ENCODE data around the gene DTD1.

Gene DTD1

DNA sequence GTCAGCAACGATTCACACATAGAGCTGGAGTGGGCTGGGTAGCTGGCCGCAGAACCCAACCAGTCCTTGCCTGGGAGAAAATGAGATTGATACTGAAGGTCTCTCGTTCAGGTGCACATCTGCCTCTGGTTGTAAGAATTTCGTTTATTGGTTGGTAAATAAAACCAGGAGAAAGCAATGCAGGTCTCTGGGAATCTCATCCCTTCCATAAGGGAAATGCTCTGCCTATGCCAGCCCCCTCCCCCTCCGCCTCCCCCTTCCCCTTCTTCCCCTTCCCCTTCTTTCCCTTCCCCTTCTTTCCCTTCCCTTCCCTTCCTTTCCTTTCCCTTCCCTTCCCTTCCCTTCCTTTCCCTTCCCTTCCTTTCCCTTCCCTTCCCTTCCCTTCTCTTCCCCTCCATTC lies 107.3 kb downstream of the DTD1 start:
- Mint-ChIP-seq H3K9me3 (no peaks in the 10 kb centered on the region), H3K36me3 (peaks cover 15% of the 10 kb centered on the region), H3K27ac (no peak overlapping the region), H3K27me3 (no peaks in the 10 kb centered on the region), H3K4me1 (no peaks in the 10 kb centered on the region), H3K4me3 (no peak overlapping the region)
- no peak for ATAC-seq

GRCh38 chr20:18698735-18699380 lies 111.0 kb downstream of the DTD1 start:
- Mint-ChIP-seq H3K27me3 (no peaks in the 10 kb centered on the region), H3K4me3 (no peak overlapping the region), H3K36me3 (peaks cover 24% of the 10 kb centered on the region), H3K9me3 (no peaks in the 10 kb centered on the region), H3K4me1 (peaks cover 7% of the 10 kb centered on the region), H3K27ac (no peak overlapping the region)
- ATAC-seq, result no peak

- Mint-ChIP-seq H3K27me3 (no peaks in the 10 kb centered on the region), H3K36me3 (peaks cover 24% of the 10 kb centered on the region), H3K4me1 (peaks cover 7% of the 10 kb centered on the region), H3K9me3 (no peaks in the 10 kb centered on the region), H3K27ac (no peak overlapping the region), H3K4me3 (no peak overlapping the region)
- ATAC-seq, result no peak
Observed at GRCh38 chr20:18701969-18702368, 114.1 kb downstream of the DTD1 start.

DNA sequence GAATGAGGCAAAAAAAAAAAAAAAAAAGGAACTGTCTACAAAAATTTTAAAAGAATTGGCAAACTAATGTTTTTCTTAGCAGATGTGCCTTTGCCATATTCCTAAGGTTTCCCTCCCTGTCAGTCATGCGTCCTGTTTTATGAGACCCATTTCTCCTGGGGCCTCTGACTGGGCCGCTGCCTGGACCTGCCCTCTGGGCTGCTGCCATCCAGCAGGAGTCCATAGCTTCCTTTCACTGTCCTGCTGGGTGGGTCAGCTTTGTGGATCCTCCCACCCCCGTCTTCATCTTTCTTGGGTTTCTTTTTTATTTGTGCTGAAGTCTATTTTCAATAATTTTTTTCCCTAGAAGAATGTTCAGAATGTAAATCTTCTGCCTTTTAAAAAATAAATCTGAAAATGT lies 114.9 kb downstream of the DTD1 start:
- Mint-ChIP-seq H3K4me3 (no peak overlapping the region), H3K4me1 (peaks cover 7% of the 10 kb centered on the region), H3K36me3 (peaks cover 26% of the 10 kb centered on the region), H3K27me3 (no peaks in the 10 kb centered on the region), H3K27ac (no peak overlapping the region), H3K9me3 (no peaks in the 10 kb centered on the region)
- no peak for ATAC-seq

DNA sequence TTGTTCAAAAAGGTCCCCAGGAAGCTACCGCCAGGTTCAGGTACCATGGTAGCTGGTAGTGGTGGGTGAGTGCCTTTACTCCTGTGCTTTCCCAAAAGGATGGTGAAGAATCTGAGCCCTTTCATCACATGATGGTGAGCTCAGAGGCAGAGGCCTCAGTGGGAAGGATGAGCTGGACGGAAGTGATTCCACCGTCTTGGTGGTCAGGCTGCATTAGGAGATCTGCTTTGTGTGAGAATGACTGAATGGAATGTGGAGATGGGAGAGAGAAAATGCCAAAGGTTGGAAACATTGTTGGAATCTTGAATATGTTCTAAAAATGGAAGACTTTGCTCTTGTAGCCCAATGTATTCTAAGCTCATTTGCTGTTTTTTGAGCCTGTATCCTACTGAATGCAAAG lies 117.6 kb downstream of the DTD1 start:
- no peaks in the 10 kb centered on the region for H3K27me3 Mint-ChIP-seq
- no peaks in the 10 kb centered on the region for H3K9me3 Mint-ChIP-seq
- peaks cover 7% of the 10 kb centered on the region for H3K4me1 Mint-ChIP-seq
- no peak for ATAC-seq
- H3K27ac Mint-ChIP-seq, result no peak overlapping the region
- H3K4me3 Mint-ChIP-seq, result no peak overlapping the region
- H3K36me3 Mint-ChIP-seq, result peaks cover 13% of the 10 kb centered on the region

- Mint-ChIP-seq H3K9me3 (no peaks in the 10 kb centered on the region), H3K4me1 (peaks cover 8% of the 10 kb centered on the region), H3K27ac (no peak overlapping the region), H3K27me3 (no peaks in the 10 kb centered on the region), H3K36me3 (peaks cover 14% of the 10 kb centered on the region), H3K4me3 (no peak overlapping the region)
- no peak for ATAC-seq
Observed at GRCh38 chr20:18705910-18706309, 118.1 kb downstream of the DTD1 start.

DNA sequence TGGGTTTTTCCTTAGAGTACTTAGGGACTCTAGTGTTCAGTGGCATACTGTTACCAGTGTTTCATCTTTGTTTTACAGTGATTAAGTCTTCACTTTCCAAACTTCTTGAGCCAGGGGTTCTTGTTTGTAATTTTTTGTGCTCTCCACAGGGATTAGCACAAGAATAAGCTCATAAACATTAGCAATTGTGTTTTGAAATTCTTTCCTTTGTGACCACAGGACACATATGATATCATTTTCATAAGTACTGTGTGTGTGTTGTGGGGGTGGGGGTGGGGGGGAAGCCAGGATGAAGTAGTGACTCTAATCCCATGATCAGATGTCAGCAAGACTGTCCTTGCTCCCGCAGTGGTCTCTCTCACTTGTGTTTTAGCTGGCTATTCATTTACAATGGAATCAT lies 124.3 kb downstream of the DTD1 start:
- Mint-ChIP-seq H3K9me3 (no peaks in the 10 kb centered on the region), H3K4me3 (no peak overlapping the region), H3K27me3 (no peaks in the 10 kb centered on the region), H3K27ac (no peak overlapping the region), H3K4me1 (peaks cover 8% of the 10 kb centered on the region), H3K36me3 (peaks cover 35% of the 10 kb centered on the region)
- ATAC-seq, result no peak

DNA sequence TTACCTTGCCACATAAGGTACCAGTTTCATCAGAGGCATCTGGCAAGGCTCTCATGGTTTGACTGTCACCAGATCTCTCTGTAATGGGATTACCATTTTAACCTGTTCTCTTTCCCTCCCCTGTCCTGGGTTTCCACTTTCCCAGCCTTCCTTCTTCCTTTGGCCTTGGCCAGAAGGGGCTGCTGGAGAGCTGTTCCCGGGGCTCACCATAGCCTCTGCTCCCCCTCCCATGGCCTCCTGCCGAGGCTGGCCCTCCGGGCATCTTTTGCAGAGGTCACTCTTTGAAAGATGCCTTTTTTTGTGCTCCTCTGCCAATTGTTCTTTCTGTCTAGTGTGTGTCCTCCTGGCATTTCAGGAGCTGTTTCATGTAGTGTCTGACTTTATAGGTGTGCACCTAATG lies 125.0 kb downstream of the DTD1 start:
- H3K27me3 Mint-ChIP-seq, result no peaks in the 10 kb centered on the region
- H3K27ac Mint-ChIP-seq, result no peak overlapping the region
- H3K9me3 Mint-ChIP-seq, result no peaks in the 10 kb centered on the region
- H3K4me3 Mint-ChIP-seq, result no peak overlapping the region
- no peak for ATAC-seq
- peaks cover 8% of the 10 kb centered on the region for H3K4me1 Mint-ChIP-seq
- peaks cover 32% of the 10 kb centered on the region for H3K36me3 Mint-ChIP-seq

DNA sequence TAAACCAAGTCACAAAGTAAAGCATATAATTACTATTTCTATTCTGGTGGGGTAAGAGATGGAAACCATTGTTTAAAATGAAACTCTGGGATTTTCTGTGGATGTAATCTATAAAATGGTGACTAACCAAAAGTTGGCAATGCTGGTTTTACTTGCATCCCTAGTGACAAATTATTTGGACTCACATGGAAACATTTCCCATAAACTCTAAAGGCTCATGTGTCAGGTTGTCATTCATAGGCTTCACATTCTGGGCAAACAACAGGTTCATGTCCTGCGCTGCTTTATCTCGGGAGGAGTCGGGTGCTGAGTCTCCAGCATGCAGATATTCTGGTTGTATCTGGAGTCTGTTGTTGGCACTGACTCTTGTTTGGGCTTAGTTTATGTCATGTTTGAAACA lies 127.7 kb downstream of the DTD1 start:
- Mint-ChIP-seq H3K36me3 (peaks cover 40% of the 10 kb centered on the region), H3K4me1 (peaks cover 8% of the 10 kb centered on the region), H3K27me3 (no peaks in the 10 kb centered on the region), H3K4me3 (no peak overlapping the region), H3K9me3 (no peaks in the 10 kb centered on the region), H3K27ac (no peak overlapping the region)
- ATAC-seq, result no peak

- H3K4me1 Mint-ChIP-seq, result no peaks in the 10 kb centered on the region
- H3K27me3 Mint-ChIP-seq, result no peaks in the 10 kb centered on the region
- no peak overlapping the region for H3K27ac Mint-ChIP-seq
- no peak overlapping the region for H3K4me3 Mint-ChIP-seq
- H3K36me3 Mint-ChIP-seq, result peaks cover 39% of the 10 kb centered on the region
- no peak for ATAC-seq
- no peaks in the 10 kb centered on the region for H3K9me3 Mint-ChIP-seq
Observed at GRCh38 chr20:18717062-18717461, 129.2 kb downstream of the DTD1 start.

- H3K4me1 Mint-ChIP-seq, result no peaks in the 10 kb centered on the region
- no peaks in the 10 kb centered on the region for H3K9me3 Mint-ChIP-seq
- no peak for ATAC-seq
- H3K36me3 Mint-ChIP-seq, result peaks cover 34% of the 10 kb centered on the region
- no peak overlapping the region for H3K4me3 Mint-ChIP-seq
- no peaks in the 10 kb centered on the region for H3K27me3 Mint-ChIP-seq
- no peak overlapping the region for H3K27ac Mint-ChIP-seq
Observed at GRCh38 chr20:18718129-18718528, 130.3 kb downstream of the DTD1 start.

DNA sequence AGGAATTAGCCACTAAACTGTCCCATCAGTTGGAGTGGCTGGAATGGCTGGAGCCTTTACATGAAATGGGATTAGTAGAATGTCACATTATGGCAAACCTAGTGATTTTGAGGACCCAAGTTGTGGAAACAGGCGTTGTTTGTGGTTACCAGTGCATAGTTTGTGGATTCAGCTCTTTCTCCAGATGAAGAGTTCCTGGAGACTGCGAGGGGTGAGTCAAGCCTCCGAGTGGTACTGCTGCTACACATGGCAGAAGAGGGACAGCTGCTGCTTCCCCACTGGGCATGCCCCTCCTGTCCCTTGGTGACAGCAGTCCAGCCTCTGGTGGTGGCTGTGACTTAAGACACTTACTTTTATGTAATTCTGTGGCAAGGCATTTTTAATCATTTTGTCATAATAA lies 131.6 kb downstream of the DTD1 start:
- no peak overlapping the region for H3K27ac Mint-ChIP-seq
- no peak overlapping the region for H3K4me3 Mint-ChIP-seq
- no peaks in the 10 kb centered on the region for H3K9me3 Mint-ChIP-seq
- H3K27me3 Mint-ChIP-seq, result no peaks in the 10 kb centered on the region
- ATAC-seq, result no peak
- H3K36me3 Mint-ChIP-seq, result peaks cover 21% of the 10 kb centered on the region
- H3K4me1 Mint-ChIP-seq, result no peaks in the 10 kb centered on the region

DNA sequence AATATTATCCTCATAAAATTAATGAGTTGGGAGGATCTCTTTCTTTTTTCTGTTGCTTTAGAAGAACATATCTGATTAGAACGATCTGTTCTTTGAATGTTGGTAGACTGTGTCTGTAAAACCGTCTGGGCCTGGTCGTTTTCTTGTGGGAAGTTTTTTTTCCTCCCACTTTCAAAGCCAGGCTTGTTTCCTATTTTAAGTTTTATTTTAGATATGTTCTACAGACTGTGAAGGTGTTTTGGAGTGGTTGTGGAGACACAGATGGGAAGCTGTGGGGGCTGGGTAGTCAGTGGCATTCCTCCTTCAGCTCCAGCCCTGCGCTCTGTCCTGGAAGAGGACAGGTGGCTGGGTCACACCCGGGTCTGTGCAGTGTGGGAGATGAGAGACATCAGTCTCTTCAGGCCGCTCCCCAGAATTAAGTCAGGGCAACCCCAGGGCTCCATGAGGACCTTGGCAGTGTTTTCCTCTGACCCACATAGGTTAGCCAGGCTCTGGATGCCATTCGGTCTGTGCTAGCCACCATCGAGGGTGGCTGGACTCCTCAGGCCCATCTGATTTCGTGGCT lies 133.8 kb downstream of the DTD1 start:
- Mint-ChIP-seq H3K4me3 (no peak overlapping the region), H3K9me3 (no peaks in the 10 kb centered on the region), H3K4me1 (peaks cover 8% of the 10 kb centered on the region), H3K36me3 (peaks cover 13% of the 10 kb centered on the region), H3K27me3 (no peaks in the 10 kb centered on the region), H3K27ac (no peak overlapping the region)
- ATAC-seq, result no peak

DNA sequence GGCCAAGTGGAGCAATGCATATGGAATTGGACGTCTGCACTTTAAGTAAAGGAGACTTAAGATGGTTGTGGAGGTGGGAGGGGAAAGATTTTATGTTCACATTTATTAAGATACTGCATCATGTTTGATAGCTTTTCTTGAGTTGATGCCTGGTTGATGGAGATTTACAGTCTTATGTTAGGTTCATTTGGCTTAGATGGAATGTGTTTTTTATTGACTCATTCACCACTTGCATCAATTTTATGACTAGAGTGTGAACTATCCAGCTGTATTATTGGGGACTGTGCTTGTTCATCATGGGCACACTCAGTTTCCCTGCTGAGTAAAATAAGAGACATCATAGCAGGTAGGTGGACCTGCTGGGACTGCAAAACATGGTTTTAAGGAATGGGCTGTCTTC lies 134.5 kb downstream of the DTD1 start:
- no peak overlapping the region for H3K27ac Mint-ChIP-seq
- H3K36me3 Mint-ChIP-seq, result peaks cover 13% of the 10 kb centered on the region
- no peaks in the 10 kb centered on the region for H3K9me3 Mint-ChIP-seq
- no peak overlapping the region for H3K4me3 Mint-ChIP-seq
- H3K27me3 Mint-ChIP-seq, result no peaks in the 10 kb centered on the region
- H3K4me1 Mint-ChIP-seq, result peaks cover 15% of the 10 kb centered on the region
- no peak for ATAC-seq

DNA sequence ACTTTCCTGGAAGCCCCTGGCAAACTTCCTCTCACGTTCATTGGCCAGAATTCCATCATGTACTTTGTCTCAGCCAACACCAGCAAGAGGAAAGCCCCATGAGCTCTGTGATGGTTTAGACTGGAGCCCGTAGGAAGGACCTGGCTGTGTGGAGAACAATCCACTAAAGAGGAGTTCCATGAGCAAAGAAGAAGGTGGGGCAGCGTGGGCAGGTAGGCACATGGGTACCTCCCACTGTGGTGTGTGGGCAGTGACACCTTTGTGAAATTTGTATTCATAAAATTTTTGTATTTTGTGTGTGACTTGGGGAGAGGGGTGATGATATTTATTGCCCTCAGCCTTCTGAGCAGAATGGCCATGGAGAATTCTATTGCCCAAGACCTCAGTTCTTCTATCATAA lies 136.2 kb downstream of the DTD1 start:
- Mint-ChIP-seq H3K4me1 (peaks cover 32% of the 10 kb centered on the region), H3K4me3 (no peak overlapping the region)

GRCh38 chr20:18724788-18725464 lies 137.1 kb downstream of the DTD1 start:
- ATAC-seq, result no peak
- no peaks in the 10 kb centered on the region for H3K27me3 Mint-ChIP-seq
- H3K27ac Mint-ChIP-seq, result no peak overlapping the region
- H3K4me1 Mint-ChIP-seq, result peaks cover 41% of the 10 kb centered on the region
- no peak overlapping the region for H3K4me3 Mint-ChIP-seq
- H3K36me3 Mint-ChIP-seq, result peaks cover 4% of the 10 kb centered on the region
- no peaks in the 10 kb centered on the region for H3K9me3 Mint-ChIP-seq

More for the DNA sequence above, 136.2 kb downstream of the DTD1 start:
- H3K27me3 Mint-ChIP-seq, result no peaks in the 10 kb centered on the region
- no peak overlapping the region for H3K27ac Mint-ChIP-seq
- peaks cover 12% of the 10 kb centered on the region for H3K36me3 Mint-ChIP-seq
- ATAC-seq, result no peak
- H3K9me3 Mint-ChIP-seq, result no peaks in the 10 kb centered on the region
